A673 (cell line): ENCODE results near the gene PHAF1. TPM values are rescaled to one million over a fixed set of nuclear protein-coding genes. Genes with fewer than 3 reads are reported as not detected.

Experiments used
- BruUV-seq: library from RNA; stranded (reverse); fragments of 400-500 nt; replicated peaks from 2 replicates; lab custom pipeline; 2021; lab: Mats Ljungman, UMichigan
- CTCF ChIA-PET: fragments of 300-600 bp; sonication (Branson Sonifier 250); formaldehyde crosslinking; loops from one replicate; lab custom pipeline; 2022; ENCODE audit warnings: antibody characterized with exemption; lab: Charles Lee
- POLR2A ChIA-PET: fragments of 300-600 bp; sonication (Branson Sonifier 250); formaldehyde crosslinking; loops from one replicate; lab custom pipeline; 2022; ENCODE audit warnings: antibody characterized with exemption; ENCODE audit not compliant: low non-redundant PET; lab: Charles Lee
- DNase-seq: peaks from one replicate; pipeline ENCODE4 v3.0.0-alpha.2; 2015; ENCODE audit warnings: low spot score
- H3K27ac ChIP-seq: fragments of 200-600 bp; sonication (generic); 2 replicates; pipeline ENCODE4 v1.5.1; 2016; ENCODE audit warnings: mixed run types, low read depth, mild to moderate bottlenecking, mixed read lengths, antibody characterized with exemption, low read length; ENCODE audit not compliant: poor library complexity, severe bottlenecking
- H3K27me3 ChIP-seq: fragments of 200-600 bp; sonication (generic); replicated peaks from 2 replicates; pipeline ENCODE4 v1.6.1; 2017; ENCODE audit warnings: mixed run types, low read depth, mild to moderate bottlenecking, mixed read lengths, antibody characterized with exemption, low read length; ENCODE audit not compliant: insufficient read depth, poor library complexity
- H3K36me3 ChIP-seq: fragments of 200-600 bp; sonication (generic); 2 replicates; pipeline ENCODE4 v1.6.1; 2016; ENCODE audit warnings: mixed run types, mild to moderate bottlenecking, mixed read lengths, antibody characterized with exemption, low read length; ENCODE audit not compliant: insufficient read depth, poor library complexity, severe bottlenecking
- H3K4me1 ChIP-seq: fragments of 200-600 bp; sonication (generic); 2 replicates; pipeline ENCODE4 v1.6.1; 2017; ENCODE audit warnings: mixed run types, mild to moderate bottlenecking, mixed read lengths, antibody characterized with exemption, low read length; ENCODE audit not compliant: insufficient read depth, poor library complexity, severe bottlenecking
- H3K4me3 ChIP-seq: fragments of 200-600 bp; sonication (generic); 2 replicates; pipeline ENCODE4 v1.5.1; 2016; ENCODE audit warnings: low read depth, mixed run types, mild to moderate bottlenecking, mixed read lengths, low read length; ENCODE audit not compliant: poor library complexity, severe bottlenecking
- H3K9me3 ChIP-seq: fragments of 200-600 bp; sonication (generic); 2 replicates; pipeline ENCODE4 v1.6.1; 2016; ENCODE audit warnings: mixed run types, low read depth, mild to moderate bottlenecking, mixed read lengths, antibody characterized with exemption, low read length; ENCODE audit not compliant: poor library complexity, severe bottlenecking
- CTCF ChIP-seq: fragments of 300-800, 200-600 bp; sonication (generic); conservative IDR thresholded peaks from 2 replicates; pipeline ENCODE4 v1.5.1; 2017; ENCODE audit warnings: low read depth, mild to moderate bottlenecking, antibody characterized with exemption, low read length, moderate library complexity, mixed read lengths
- EZH2 ChIP-seq: fragments of 200-600 bp; sonication (generic); IDR thresholded peaks from 2 replicates; pipeline ENCODE4 v1.6.1; 2017; ENCODE audit warnings: borderline replicate concordance, low read depth, mild to moderate bottlenecking, mixed read lengths, antibody characterized with exemption, low read length; ENCODE audit not compliant: poor library complexity, severe bottlenecking
- intact Hi-C: fragments of 100-400 bp; cut with micrococcal nuclease; formaldehyde crosslinking; loops from one replicate; pipeline ENCODE4 v1.10.0; 2022; ENCODE audit not compliant: unreplicated experiment
- total RNA-seq: library from RNA; stranded (reverse); gene quantifications from 2 replicates; pipeline ENCODE4 v1.2.3, GENCODE V29; 2021

PHAF1 gene
- total RNA-seq, 1 experiment from 2014 or later: 23.2 TPM

DNA sequence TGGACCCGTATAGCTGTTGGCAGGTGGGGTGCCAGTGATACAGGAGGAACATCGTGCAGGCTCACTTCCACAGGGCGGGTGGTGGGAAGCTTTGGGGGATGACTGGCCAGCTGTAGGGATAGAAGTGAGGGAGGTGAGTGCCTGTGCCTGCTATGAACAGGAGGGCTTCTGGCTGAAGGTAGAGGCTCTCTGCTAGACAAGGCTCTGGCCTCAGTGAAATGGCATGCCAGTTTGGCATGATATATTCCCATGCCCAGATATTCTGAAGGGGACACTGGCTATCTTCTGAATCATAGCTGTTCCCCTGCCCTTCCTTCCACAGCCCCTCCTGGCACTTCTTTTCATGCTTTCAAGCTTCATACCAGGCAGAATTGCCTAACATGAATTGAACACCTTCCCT, 19.1 kb downstream of the PHAF1 start:
- H3K4me1 ChIP-seq: no peaks in the 10 kb centered on the region
- intact Hi-C loops: no loop called here
- POLR2A ChIA-PET: no interaction called here
- H3K4me3 ChIP-seq: no peak overlapping the region
- H3K27me3 ChIP-seq: no peaks in the 10 kb centered on the region
- DNase-seq: no peak
- CTCF ChIA-PET: no interaction called here
- H3K9me3 ChIP-seq: no peaks in the 10 kb centered on the region
- no peak for TF ChIP-seq EZH2
- no peak for TF ChIP-seq CTCF
- peaks cover 26% of the 10 kb centered on the region for H3K36me3 ChIP-seq
- no peak overlapping the region for H3K27ac ChIP-seq
- no TSS peak for BruUV-seq

GRCh38 chr16:67129422-67129821, 19.7 kb downstream of the PHAF1 start:
- BruUV-seq: no TSS peak
- DNase-seq: no peak
- TF ChIP-seq EZH2 (no peak), CTCF (no peak)
- intact Hi-C loops: no loop called here
- CTCF ChIA-PET: no interaction called here
- Histone ChIP-seq H3K9me3 (no peaks in the 10 kb centered on the region), H3K27me3 (no peaks in the 10 kb centered on the region), H3K4me1 (no peaks in the 10 kb centered on the region), H3K4me3 (no peak overlapping the region), H3K36me3 (peaks cover 27% of the 10 kb centered on the region), H3K27ac (no peak overlapping the region)
- POLR2A ChIA-PET: no interaction called here

- Histone ChIP-seq H3K9me3 (no peaks in the 10 kb centered on the region), H3K36me3 (peaks cover 58% of the 10 kb centered on the region), H3K4me3 (no peak overlapping the region), H3K27ac (no peak overlapping the region), H3K4me1 (no peaks in the 10 kb centered on the region), H3K27me3 (no peaks in the 10 kb centered on the region)
- intact Hi-C loops: no loop called here
- ChIA-PET CTCF (no interaction called here), POLR2A (interaction anchor here (0.7 kb wide), 1 partner anchor 162 kb away, joined by 4 read pairs; no protein-coding TSS in a partner anchor)
- no peak for TF ChIP-seq CTCF
- no peak for TF ChIP-seq EZH2
- peak; percentile 40 for DNase-seq
- no TSS peak for BruUV-seq
Observed at GRCh38 chr16:67137605-67138004, 27.9 kb downstream of the PHAF1 start.
